H9 (cell line): Measurements from ENCODE around the gene CRLF2. TPM values are rescaled to one million over a fixed set of nuclear protein-coding genes. Genes with fewer than 3 reads are reported as not detected.

ENCODE experiments used
- DNase-seq: peaks from one replicate; pipeline ENCODE4 v3.0.0-alpha.2; 2017
- H2AFZ ChIP-seq: one replicate; pipeline ENCODE4 v1.6.1; 2013; ENCODE audit warnings: mild to moderate bottlenecking, low read length, control low read depth, moderate library complexity
- H2AK5ac ChIP-seq: 2 replicates; pipeline ENCODE4 v1.6.1; 2013; ENCODE audit warnings: low read length, control low read depth, mixed read lengths; ENCODE audit not compliant: insufficient read length
- H2BK120ac ChIP-seq: one replicate; pipeline ENCODE4 v1.6.1; 2013; ENCODE audit warnings: low read depth, mild to moderate bottlenecking, low read length, control low read depth, inconsistent platforms; ENCODE audit not compliant: poor library complexity, severe bottlenecking
- H2BK12ac ChIP-seq: 2 replicates; pipeline ENCODE4 v1.6.1; 2013; ENCODE audit warnings: low read length, control low read depth, mixed read lengths, low read depth; ENCODE audit not compliant: insufficient read length
- H2BK15ac ChIP-seq: 2 replicates; pipeline ENCODE4 v1.6.1; 2013; ENCODE audit warnings: low read depth, low read length, control low read depth
- H2BK20ac ChIP-seq: one replicate; pipeline ENCODE4 v1.6.1; 2013; ENCODE audit warnings: low read depth, mild to moderate bottlenecking, low read length, control low read depth, inconsistent platforms; ENCODE audit not compliant: poor library complexity, severe bottlenecking
- H2BK5ac ChIP-seq: 2 replicates; pipeline ENCODE4 v1.6.1; 2013; ENCODE audit warnings: low read length, control low read depth, mixed read lengths; ENCODE audit not compliant: insufficient read length
- H3K14ac ChIP-seq: 2 replicates; pipeline ENCODE4 v1.6.1; 2013; ENCODE audit warnings: low read length, control low read depth; ENCODE audit not compliant: insufficient read depth
- H3K18ac ChIP-seq: 2 replicates; pipeline ENCODE4 v1.6.1; 2013; ENCODE audit warnings: low read depth, mild to moderate bottlenecking, mixed read lengths, low read length, control low read depth; ENCODE audit not compliant: insufficient read length
- H3K23ac ChIP-seq: 2 replicates; pipeline ENCODE4 v1.6.1; 2013; ENCODE audit warnings: low read length, control low read depth, mixed read lengths, low read depth; ENCODE audit not compliant: insufficient read length
- H3K23me2 ChIP-seq: 2 replicates; pipeline ENCODE4 v1.6.1; 2013; ENCODE audit warnings: low read depth, mild to moderate bottlenecking, mixed read lengths, low read length, control low read depth; ENCODE audit not compliant: insufficient read length, poor library complexity, severe bottlenecking
- H3K27ac ChIP-seq: 2 replicates; pipeline ENCODE4 v1.5.1; 2013; ENCODE audit warnings: low read length, control low read depth, mixed read lengths, low read depth; ENCODE audit not compliant: insufficient read length
- H3K27me3 ChIP-seq: 2 replicates; pipeline ENCODE4 v1.6.1; 2013; ENCODE audit warnings: low read length, control low read depth, inconsistent platforms; ENCODE audit not compliant: insufficient read depth
- H3K4ac ChIP-seq: 2 replicates; pipeline ENCODE4 v1.6.1; 2013; ENCODE audit warnings: low read depth, mild to moderate bottlenecking, control low read depth, inconsistent platforms, low read length, moderate library complexity
- H3K4me1 ChIP-seq: 2 replicates; pipeline ENCODE4 v1.6.1; 2013; ENCODE audit warnings: low read length, control low read depth, inconsistent platforms; ENCODE audit not compliant: insufficient read depth
- H3K4me2 ChIP-seq: 2 replicates; pipeline ENCODE4 v1.6.1; 2013; ENCODE audit warnings: low read length, control low read depth, mixed read lengths; ENCODE audit not compliant: insufficient read length, insufficient read depth
- H3K56ac ChIP-seq: 2 replicates; pipeline ENCODE4 v1.6.1; 2013; ENCODE audit warnings: low read depth, mild to moderate bottlenecking, mixed read lengths, low read length, control low read depth; ENCODE audit not compliant: insufficient read length
- H3K79me1 ChIP-seq: 2 replicates; pipeline ENCODE4 v1.6.1; 2013; ENCODE audit warnings: low read depth, mild to moderate bottlenecking, moderate library complexity, low read length, control low read depth, inconsistent platforms; ENCODE audit not compliant: insufficient read depth, poor library complexity, severe bottlenecking
- H3K79me2 ChIP-seq: 2 replicates; pipeline ENCODE4 v1.6.1; 2013; ENCODE audit warnings: low read length, control low read depth, inconsistent platforms; ENCODE audit not compliant: insufficient read depth
- H3K9ac ChIP-seq: 2 replicates; pipeline ENCODE4 v1.6.1; 2013; ENCODE audit warnings: low read length, control low read depth, mixed read lengths; ENCODE audit not compliant: insufficient read length; ENCODE audit errors: extremely low read depth
- H3K9me3 ChIP-seq: one replicate; pipeline ENCODE4 v1.6.1; 2013; ENCODE audit warnings: low read depth, low read length, inconsistent platforms; ENCODE audit not compliant: control insufficient read depth
- H3T11ph ChIP-seq: one replicate; pipeline ENCODE4 v1.6.1; 2013; ENCODE audit warnings: mild to moderate bottlenecking, low read length, control low read depth, inconsistent platforms
- H4K20me1 ChIP-seq: one replicate; pipeline ENCODE4 v1.6.1; 2013; ENCODE audit not compliant: control insufficient read depth, insufficient read length, insufficient read depth
- H4K5ac ChIP-seq: 2 replicates; pipeline ENCODE4 v1.6.1; 2013; ENCODE audit warnings: low read depth, mild to moderate bottlenecking, mixed read lengths, low read length, control low read depth; ENCODE audit not compliant: insufficient read length
- H4K8ac ChIP-seq: replicated peaks from 2 replicates; pipeline ENCODE4 v1.6.1; 2013; ENCODE audit warnings: low read length, control low read depth, mixed read lengths, low read depth; ENCODE audit not compliant: insufficient read length
- H4K91ac ChIP-seq: 2 replicates; pipeline ENCODE4 v1.6.1; 2013; ENCODE audit warnings: low read depth, mild to moderate bottlenecking, moderate library complexity, mixed read lengths, low read length, control low read depth; ENCODE audit not compliant: insufficient read length
- H3K27ac Mint-ChIP-seq, 3 experiments: 2 replicates in 2 of 3; 3 replicates in 1 of 3; pipeline ENCODE4 v1.8.0; 2020 to 2021; ENCODE audit warnings: mixed read lengths in 3 of 3, mild to moderate bottlenecking in 1 of 3, moderate library complexity in 1 of 3
- H3K27me3 Mint-ChIP-seq: 2 replicates; pipeline ENCODE4 v1.8.0; 2021; ENCODE audit warnings: low read depth, mild to moderate bottlenecking, moderate library complexity, mixed read lengths
- H3K36me3 Mint-ChIP-seq, 3 experiments: 2 replicates in 2 of 3; 3 replicates in 1 of 3; pipeline ENCODE4 v1.8.0; 2020 to 2021; ENCODE audit warnings: low read depth in 3 of 3, mixed read lengths in 3 of 3; ENCODE audit not compliant: insufficient read depth in 1 of 3
- H3K4me1 Mint-ChIP-seq, 2 experiments: 2 replicates each; pipeline ENCODE4 v1.8.0; 2020; ENCODE audit warnings: mixed read lengths in 2 of 2
- H3K4me3 Mint-ChIP-seq, 2 experiments: 2 replicates in 1 of 2; 3 replicates in 1 of 2; pipeline ENCODE4 v1.8.0; 2020 to 2021; ENCODE audit warnings: mild to moderate bottlenecking in 2 of 2, mixed read lengths in 2 of 2, moderate library complexity in 1 of 2
- H3K9me3 Mint-ChIP-seq, 2 experiments: 2 replicates in 1 of 2; 3 replicates in 1 of 2; pipeline ENCODE4 v1.8.0; 2020; ENCODE audit warnings: mild to moderate bottlenecking in 2 of 2, mixed read lengths in 2 of 2, moderate library complexity in 1 of 2
- CTCF ChIP-seq: fragments of 200-600 bp; sonication (generic); conservative IDR thresholded peaks from 3 replicates; pipeline ENCODE4 v1.8.0; 2021; ENCODE audit warnings: antibody characterized with exemption, mild to moderate bottlenecking
- WGBS: extraction: QIAGEN DNeasy Blood & Tissue Kit; methylation state at CpG from one replicate; pipeline ENCODE4 v1.1.7; 2013; ENCODE audit warnings: missing lambda C conversion rate, low lambda C conversion rate, mixed read lengths; ENCODE audit not compliant: insufficient read length; ENCODE audit errors: extremely low coverage; 5-methylcytosine and 5-hydroxymethylcytosine counted together
- total RNA-seq: library from RNA; stranded (reverse); gene quantifications from 2 replicates; pipeline ENCODE4 v1.2.1, GENCODE V29; 2021

The CRLF2 gene
- total RNA-seq, 1 experiment from 2014 or later: not detected

GRCh38 chrX:1162119-1162916 lies 50.1 kb downstream of the CRLF2 start:
- Histone ChIP-seq H3K9ac (no peak overlapping the region), H2BK5ac (no peak overlapping the region), H4K8ac (no peak overlapping the region), H3K4me2 (no peak overlapping the region), H4K20me1 (no peaks in the 10 kb centered on the region), H2BK12ac (no peak overlapping the region), H3K9me3 (no peaks in the 10 kb centered on the region), H2BK15ac (no peak overlapping the region), H3K79me1 (no peaks in the 10 kb centered on the region), H3K4ac (no peak overlapping the region), H3K23me2 (no peaks in the 10 kb centered on the region), H3K18ac (no peak overlapping the region), H3K56ac (no peak overlapping the region), H3K27me3 (no peaks in the 10 kb centered on the region), H3K4me1 (no peaks in the 10 kb centered on the region), H3K14ac (no peak overlapping the region), H3K27ac (no peak overlapping the region), H3K79me2 (no peaks in the 10 kb centered on the region), H2AK5ac (no peak overlapping the region), H3K23ac (no peak overlapping the region), H2BK20ac (no peak overlapping the region), H2BK120ac (no peak overlapping the region), H3T11ph (no peak overlapping the region), H4K5ac (no peak overlapping the region), H2AFZ (no peak overlapping the region), H4K91ac (no peak overlapping the region)
- H3K27me3 Mint-ChIP-seq: peaks cover 9% of the 10 kb centered on the region
- DNase-seq: no peak
- peak overlapping the region in 1 of 3 experiments; percentile 49; a peak in 2 of 7 replicates for H3K27ac Mint-ChIP-seq
- H3K9me3 Mint-ChIP-seq: peaks cover 15 to 20% of the 10 kb centered on the region in 2 experiments
- no peak for TF ChIP-seq CTCF
- H3K36me3 Mint-ChIP-seq: peaks cover 2 to 9% (median 8%) of the 10 kb centered on the region in 3 experiments; a peak in 4 of 7 replicates
- peaks cover 4 to 7% of the 10 kb centered on the region in 2 experiments for H3K4me1 Mint-ChIP-seq
- no CpG with 5 or more reads among the region's 10 CpGs for WGBS
- H3K4me3 Mint-ChIP-seq: no peak overlapping the region
